Measurements from ENCODE around the gene LGI4. TPM values are rescaled to one million over a fixed set of nuclear protein-coding genes. Genes with fewer than 3 reads are reported as not detected.

LGI4 gene
- total RNA-seq, 1 donor = 0.72 TPM

- H3K36me3 ChIP-seq (ENCODE audit: insufficient read depth, low read length) = no peaks in the 10 kb centered on the region
- no peaks in the 10 kb centered on the region for H3K9me3 ChIP-seq (ENCODE audit: low read depth, low read length)
- H3K79me2 ChIP-seq (ENCODE audit: insufficient read depth, low read length) = no peaks in the 10 kb centered on the region
- no peaks in the 10 kb centered on the region for H4K20me1 ChIP-seq (ENCODE audit: insufficient read depth, low read length)
- no peak overlapping the region for H3K4me3 ChIP-seq (ENCODE audit: insufficient read depth, low read length)
- H3K4me1 ChIP-seq (ENCODE audit: insufficient read depth, low read length) = no peaks in the 10 kb centered on the region
- no peak overlapping the region for H2AFZ ChIP-seq (ENCODE audit: low read length)
- DNase-seq (ENCODE audit: insufficient read length, low spot score, missing footprints) = peak; percentile 62
- no peak overlapping the region for H3K27ac ChIP-seq (ENCODE audit: low read depth, low read length)
- no peak for TF ChIP-seq CTCF (IDR thresholded peaks at IDR 0.05; ENCODE audit: extremely low read depth, low read depth, low read length)
- H3K4me2 ChIP-seq (ENCODE audit: insufficient read depth, low read length) = no peak overlapping the region
- no peaks in the 10 kb centered on the region for H3K27me3 ChIP-seq (ENCODE audit: insufficient read depth, low read length)
These were observed 58.9 kb downstream of the LGI4 start for GRCh38 chr19:35076026-35076370.

DNA sequence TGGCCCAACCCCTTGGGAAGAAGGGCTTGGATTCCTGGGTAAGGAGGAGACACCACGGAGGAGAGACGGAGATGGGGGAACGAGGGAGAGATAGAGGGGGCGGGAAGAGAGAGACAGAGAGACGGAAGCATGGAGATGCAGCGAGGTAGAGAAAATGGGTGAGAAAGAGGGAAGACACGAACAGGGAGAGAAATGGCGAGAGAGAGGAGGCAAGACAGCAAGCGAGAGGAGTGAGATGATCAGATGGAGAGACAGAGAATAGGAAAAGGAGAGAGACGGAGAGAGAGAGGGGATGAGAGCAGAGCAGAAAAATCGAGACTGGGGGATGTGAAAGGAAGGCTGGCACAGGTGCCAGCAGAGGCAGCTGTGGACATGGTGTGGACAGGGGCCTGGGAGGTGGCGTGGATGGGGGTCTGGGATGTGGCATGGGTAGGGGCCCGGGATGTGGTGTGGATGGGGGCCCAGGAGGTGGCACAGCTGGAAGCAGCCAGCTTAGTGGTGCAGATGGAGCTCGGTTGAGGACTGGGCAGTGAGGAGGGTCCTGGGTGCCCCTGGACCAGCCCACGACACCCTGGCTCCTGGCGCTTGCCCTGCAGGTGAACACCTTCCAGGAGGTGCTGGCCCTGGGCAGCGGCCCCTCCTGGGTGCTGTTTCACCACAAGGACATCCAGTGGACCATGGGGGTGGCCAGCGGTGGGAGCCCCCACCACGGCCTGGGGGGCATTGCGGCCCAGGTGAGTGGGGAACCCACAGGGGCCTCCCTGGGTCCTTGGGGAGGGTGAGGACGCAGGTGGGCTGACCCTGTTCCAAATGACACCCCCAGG is 59.4 kb downstream of the LGI4 start:
- Histone ChIP-seq H2AFZ (ENCODE audit: low read length) (no peak overlapping the region), H3K9me3 (ENCODE audit: low read depth, low read length) (peaks cover 2% of the 10 kb centered on the region), H3K4me3 (ENCODE audit: insufficient read depth, low read length) (no peak overlapping the region), H3K27ac (ENCODE audit: low read depth, low read length) (no peak overlapping the region), H3K4me2 (ENCODE audit: insufficient read depth, low read length) (no peak overlapping the region), H4K20me1 (ENCODE audit: insufficient read depth, low read length) (no peaks in the 10 kb centered on the region), H3K27me3 (ENCODE audit: insufficient read depth, low read length) (no peaks in the 10 kb centered on the region), H3K4me1 (ENCODE audit: insufficient read depth, low read length) (no peaks in the 10 kb centered on the region), H3K79me2 (ENCODE audit: insufficient read depth, low read length) (no peaks in the 10 kb centered on the region), H3K36me3 (ENCODE audit: insufficient read depth, low read length) (no peaks in the 10 kb centered on the region)
- no peak for TF ChIP-seq CTCF (IDR thresholded peaks at IDR 0.05; ENCODE audit: extremely low read depth, low read depth, low read length)
- DNase-seq (ENCODE audit: insufficient read length, low spot score, missing footprints) = peak; percentile 62

Small RNA genes within 50 kb of the gene (small RNA-seq; reads per million reads assigned to genes)
- gene AC020907.2 = not detected

Other genes starting within 250 kb of the LGI4 start
- gene ZNF30, start 208.2 kb downstream of the LGI4 start, total RNA-seq = 3.8 and 4.3 TPM in 2 replicates
- gene ZNF792, start 170.8 kb downstream of the LGI4 start, total RNA-seq = 6.2 TPM in 2 replicates
- 29.7 and 33.6 TPM in 2 replicates for gene GRAMD1A, start 134.7 kb downstream of the LGI4 start, total RNA-seq
- 4.7 and 5.6 TPM in 2 replicates for gene SCN1B, start 104.6 kb downstream of the LGI4 start, total RNA-seq
- gene HPN, start 93.3 kb downstream of the LGI4 start, total RNA-seq = under 0.01 and 0.29 TPM in 2 replicates
- not detected in 2 replicates for gene FXYD3, start 19.2 kb downstream of the LGI4 start, total RNA-seq
- not detected in 2 replicates for gene FXYD1, start 3.8 kb upstream of the LGI4 start, total RNA-seq
- not detected in 2 replicates for gene FXYD7, start 8.2 kb upstream of the LGI4 start, total RNA-seq
- 29.0 and 32.4 TPM in 2 replicates for gene FXYD5, start 19.7 kb upstream of the LGI4 start, total RNA-seq
- not detected in 2 replicates for gene FAM187B, start 93.7 kb upstream of the LGI4 start, total RNA-seq
- 0.29 and 0.36 TPM in 2 replicates for gene LSR, start 113.9 kb upstream of the LGI4 start, total RNA-seq
- 66.2 and 74.0 TPM in 2 replicates for gene USF2, start 133.9 kb upstream of the LGI4 start, total RNA-seq
- not detected in 2 replicates for gene HAMP, start 147.5 kb upstream of the LGI4 start, total RNA-seq
- gene MAG, start 157.1 kb upstream of the LGI4 start, total RNA-seq = not detected in 2 replicates
- under 0.01 TPM in 1 of 2 replicates, not detected in the other for gene CD22, start 194.1 kb upstream of the LGI4 start, total RNA-seq
- gene FFAR1, start 212.8 kb upstream of the LGI4 start, total RNA-seq = not detected in 2 replicates
- gene FFAR3, start 223.4 kb upstream of the LGI4 start, total RNA-seq = not detected in 2 replicates
- gene GPR42, start 236.0 kb upstream of the LGI4 start, total RNA-seq = not detected in 2 replicates

Measured in osteoblast (primary cell).